GM20000 (cell line): ENCODE data around the gene UPF2.
A peak's percentile ranks its signal among the peaks of the same experiment; 100 is the strongest.
"Not testable (repeated sequence)": the region's sequence is repeated elsewhere in the genome, so short reads cannot be mapped to it uniquely, and the experiment has no call there.

Source experiments
- DNase-seq: peaks from one replicate; pipeline ENCODE4 v3.0.0; 2012; ENCODE audit warnings: low spot score
- TF ChIP-seq, protein P1 (sequence below): IDR thresholded peaks from 2 replicates; pipeline ENCODE4 v1.5.1; 2012; ENCODE audit warnings: mild to moderate bottlenecking, control low read depth; ENCODE audit errors: extremely low read depth, missing control alignments

The UPF2 gene

DNA sequence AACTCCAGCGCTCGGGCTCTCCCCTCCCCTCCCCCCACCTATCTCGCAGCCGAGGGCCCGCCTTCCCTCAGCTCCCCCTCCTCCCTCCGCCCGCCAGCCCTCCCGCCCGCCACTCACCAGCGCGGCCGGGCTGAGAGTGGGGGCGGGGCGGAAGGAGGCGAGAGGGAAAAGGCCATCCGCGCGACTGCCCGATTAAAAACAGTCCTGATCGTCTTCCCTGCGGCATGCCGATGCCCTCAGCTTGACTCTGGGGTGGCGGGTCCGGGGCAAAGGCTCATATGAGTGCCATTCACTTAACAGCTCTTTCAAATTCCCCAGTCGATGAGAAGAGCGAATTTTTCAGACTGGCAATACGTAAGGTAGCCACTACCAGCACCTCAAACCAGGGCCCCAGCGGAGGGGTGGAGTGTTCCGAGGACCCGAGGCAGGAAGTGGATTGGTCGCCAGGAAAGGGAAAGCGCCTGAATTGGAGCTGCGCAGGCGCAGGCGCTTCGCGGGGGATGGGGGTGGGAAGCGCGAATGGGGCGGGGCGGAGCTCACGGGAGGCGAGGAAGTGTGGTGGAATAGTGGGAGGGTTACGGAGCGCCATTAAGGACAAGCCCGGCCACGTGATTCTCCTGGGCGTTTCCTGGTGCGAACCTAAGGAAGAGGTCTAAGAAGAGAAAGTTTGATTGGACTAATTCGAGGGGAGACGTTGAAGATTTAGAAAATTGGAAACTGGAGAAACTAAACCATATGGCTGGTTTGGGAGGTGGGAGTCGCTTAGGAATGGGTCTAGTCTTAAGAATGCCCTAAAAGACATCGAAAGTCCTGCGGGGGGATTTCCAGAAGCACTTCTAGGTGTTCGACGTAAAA, at the start of gene UPF2:
Gene UPF2, minus strand, starts transcription at position 13 of the 855 bp plus-strand sequence. CDS start 7,386 bp downstream, outside the sequence.
- TF ChIP-seq, protein P1, sequence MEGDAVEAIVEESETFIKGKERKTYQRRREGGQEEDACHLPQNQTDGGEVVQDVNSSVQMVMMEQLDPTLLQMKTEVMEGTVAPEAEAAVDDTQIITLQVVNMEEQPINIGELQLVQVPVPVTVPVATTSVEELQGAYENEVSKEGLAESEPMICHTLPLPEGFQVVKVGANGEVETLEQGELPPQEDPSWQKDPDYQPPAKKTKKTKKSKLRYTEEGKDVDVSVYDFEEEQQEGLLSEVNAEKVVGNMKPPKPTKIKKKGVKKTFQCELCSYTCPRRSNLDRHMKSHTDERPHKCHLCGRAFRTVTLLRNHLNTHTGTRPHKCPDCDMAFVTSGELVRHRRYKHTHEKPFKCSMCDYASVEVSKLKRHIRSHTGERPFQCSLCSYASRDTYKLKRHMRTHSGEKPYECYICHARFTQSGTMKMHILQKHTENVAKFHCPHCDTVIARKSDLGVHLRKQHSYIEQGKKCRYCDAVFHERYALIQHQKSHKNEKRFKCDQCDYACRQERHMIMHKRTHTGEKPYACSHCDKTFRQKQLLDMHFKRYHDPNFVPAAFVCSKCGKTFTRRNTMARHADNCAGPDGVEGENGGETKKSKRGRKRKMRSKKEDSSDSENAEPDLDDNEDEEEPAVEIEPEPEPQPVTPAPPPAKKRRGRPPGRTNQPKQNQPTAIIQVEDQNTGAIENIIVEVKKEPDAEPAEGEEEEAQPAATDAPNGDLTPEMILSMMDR, result no peak
- peak; percentile 96 for DNase-seq

DNA sequence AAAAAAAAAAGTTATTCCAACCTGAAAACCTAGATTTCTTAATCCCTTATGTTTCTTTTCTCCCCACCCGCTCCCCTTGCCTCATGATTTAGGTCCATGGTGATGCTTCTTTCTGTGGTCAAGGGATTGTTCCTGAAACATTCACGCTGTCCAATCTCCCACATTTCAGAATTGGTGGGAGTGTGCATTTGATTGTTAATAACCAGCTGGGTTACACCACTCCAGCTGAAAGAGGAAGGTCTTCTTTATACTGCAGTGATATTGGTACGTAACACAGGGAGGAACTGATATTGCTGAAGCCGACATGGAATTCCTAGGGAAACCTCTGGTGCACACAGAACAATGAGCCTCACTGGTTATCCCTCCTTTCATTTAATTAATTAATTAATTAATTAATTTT, 48.8 kb upstream of the UPF2 start:
- TF ChIP-seq, protein P1, result no peak

DNA sequence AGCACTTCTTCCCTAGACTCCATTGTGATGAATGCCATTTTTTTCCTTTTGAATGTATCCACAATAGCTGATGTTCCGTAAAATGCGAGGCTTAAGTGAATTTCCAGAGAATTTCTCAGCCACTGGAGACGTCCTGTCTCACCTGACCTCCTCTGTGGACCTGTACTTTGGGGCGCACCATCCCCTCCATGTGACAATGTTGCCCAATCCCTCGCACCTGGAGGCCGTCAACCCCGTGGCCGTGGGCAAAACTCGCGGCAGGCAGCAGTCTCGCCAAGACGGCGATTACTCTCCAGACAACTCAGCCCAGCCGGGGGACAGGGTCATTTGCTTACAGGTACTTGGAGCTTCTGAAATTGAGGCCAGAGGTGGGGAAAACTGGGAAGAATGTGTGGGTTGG, 46.3 kb upstream of the UPF2 start:
- TF ChIP-seq, protein P1, result no peak
- no peak for DNase-seq

More for the DNA sequence above, 48.8 kb upstream of the UPF2 start:
- DNase-seq, result no peak

GRCh38 chr10:12081879-12082557, 39.4 kb upstream of the UPF2 start:
- no peak for DNase-seq
- TF ChIP-seq, protein P1, result no peak

GRCh38 chr10:12081470-12081869, 38.9 kb upstream of the UPF2 start:
- no peak for DNase-seq
- TF ChIP-seq, protein P1, result no peak

DNA sequence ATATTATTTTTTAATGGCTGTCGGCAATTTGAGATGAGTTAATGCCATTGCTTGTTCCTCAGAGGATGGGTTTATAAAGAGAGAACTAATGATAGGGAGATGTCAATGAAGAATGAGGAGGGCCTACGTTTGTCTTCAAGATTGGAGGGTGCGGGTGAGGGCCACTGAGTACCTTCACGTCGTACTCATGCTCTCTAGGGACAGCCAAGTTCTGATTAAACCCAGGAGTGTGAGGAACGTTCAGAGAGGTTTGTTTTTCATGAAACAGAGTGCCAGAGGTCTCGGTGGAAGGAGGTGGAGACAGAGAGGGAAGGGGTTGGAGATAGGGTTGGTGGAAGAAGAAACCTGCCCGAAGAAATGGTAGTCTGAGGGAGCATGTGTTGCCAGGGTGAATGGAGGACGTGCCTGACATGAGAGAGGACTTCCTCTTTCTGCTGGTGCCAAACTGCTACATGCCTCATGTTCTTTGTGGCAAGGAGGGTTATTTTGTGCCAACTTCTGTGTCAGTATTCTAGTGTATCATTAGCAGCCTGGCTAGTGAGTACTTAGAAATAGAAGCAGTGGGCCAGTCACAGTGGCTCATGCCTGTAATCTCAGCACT, 35.1 kb upstream of the UPF2 start:
- DNase-seq, result peak; percentile 24
- TF ChIP-seq, protein P1, result no peak

- TF ChIP-seq, protein P1, result no peak
- no peak for DNase-seq
Measured at GRCh38 chr10:12073526-12073925, 30.9 kb upstream of the UPF2 start.

- not testable (repeated sequence) for DNase-seq
Measured at GRCh38 chr10:12071441-12071840, 28.8 kb upstream of the UPF2 start.
